Peyer's patch (tissue), 4 donors: Measurements from ENCODE around the gene TOP3B. TPM values are rescaled to one million over a fixed set of nuclear protein-coding genes. Genes with fewer than 3 reads are reported as not detected.

Source experiments
- DNase-seq, 3 donors: peaks; one replicate each; pipeline ENCODE4 v3.0.0-alpha.2; 2017 to 2019
- H3K27ac ChIP-seq, 4 donors: fragments of 200-600 bp; sonication (generic); one replicate each; pipeline ENCODE4 v1.5.1; 2016 to 2019
- H3K27me3 ChIP-seq, 2 donors: fragments of 200-600 bp; sonication (generic); one replicate each; pipeline ENCODE4 v1.5.1; 2019
- H3K36me3 ChIP-seq, 3 donors: fragments of 200-600 bp; sonication (generic); one replicate each; pipeline ENCODE4 v1.5.1; 2016 to 2019
- H3K4me1 ChIP-seq, 4 donors: fragments of 200-600 bp; sonication (generic); one replicate each; pipeline ENCODE4 v1.5.1; 2016 to 2019
- H3K4me3 ChIP-seq, 4 donors: fragments of 200-600 bp; sonication (generic); 1 replicate in 3 of 4; 2 replicates in 1 of 4; pipeline ENCODE4 v1.5.1; 2016 to 2019; ENCODE audit warnings: mild to moderate bottlenecking in 1 of 4
- H3K9me3 ChIP-seq, 4 donors: fragments of 200-600 bp; sonication (generic); one replicate each; pipeline ENCODE4 v1.5.1; 2016 to 2019; ENCODE audit warnings: mild to moderate bottlenecking in 1 of 4
- CTCF ChIP-seq, 6 experiments: fragments of 450-650 bp in 4 of 6; fragments of 200-600 bp in 2 of 6; sonication (generic) in 1 of 6; IDR thresholded peaks; one replicate each; pipeline ENCODE4 v1.5.1; 2017 to 2019; ENCODE audit warnings: antibody characterized with exemption in 6 of 6, mild to moderate bottlenecking in 3 of 6, moderate library complexity in 1 of 6
- POLR2A ChIP-seq, 2 donors: fragments of 450-650 bp; IDR thresholded peaks; one replicate each; pipeline ENCODE4 v1.5.1; 2017; ENCODE audit warnings: antibody characterized with exemption in 2 of 2, mild to moderate bottlenecking in 2 of 2, moderate library complexity in 2 of 2
- total RNA-seq, 4 donors: library from RNA; depleted of rRNA; stranded (reverse); fragments of >200 nt; gene quantifications; one replicate each; pipeline ENCODE4 v1.1.0, GENCODE V29; 2016

Gene TOP3B
- total RNA-seq, 4 donors from 2014 or later: 53.6 to 91.6 (median 80.2) TPM

DNA sequence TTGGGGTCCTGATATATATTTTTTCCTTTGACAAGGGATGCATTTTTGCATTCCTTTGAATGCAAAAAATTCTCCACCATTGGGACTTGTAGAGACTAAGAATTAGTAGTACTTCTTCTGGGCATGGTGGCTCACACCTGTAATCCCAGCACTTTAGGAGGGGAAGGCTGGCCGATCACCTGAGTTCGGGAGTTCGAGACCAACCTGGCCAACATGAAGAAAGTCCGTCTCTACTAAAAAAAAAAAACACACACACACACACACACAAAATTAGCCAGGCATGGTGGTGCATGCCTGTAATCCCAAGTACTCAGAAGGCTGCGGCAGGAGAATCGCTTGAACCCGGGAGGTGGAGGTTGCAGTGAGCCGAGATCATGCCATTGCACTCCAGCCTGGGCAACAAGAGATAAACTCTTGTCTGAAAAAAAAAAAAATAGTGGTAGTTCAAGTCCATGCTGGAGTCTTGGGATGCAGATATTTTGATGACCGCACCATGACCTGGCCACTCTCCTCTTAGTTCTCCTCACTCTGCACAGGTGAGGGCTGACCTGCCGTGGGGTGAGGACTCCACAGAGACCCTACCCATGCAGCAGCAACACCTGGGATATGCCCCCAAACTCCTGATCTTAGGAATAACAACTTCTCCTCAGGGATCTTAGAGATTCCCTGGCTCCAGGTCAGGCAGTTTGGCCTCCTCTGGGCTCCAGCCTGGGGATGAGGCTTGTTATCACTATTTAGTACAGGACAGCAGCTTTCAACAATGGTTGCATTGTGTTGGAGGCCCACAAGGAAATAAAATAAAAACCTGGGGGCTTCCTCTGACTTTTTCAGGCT, 36.5 kb upstream of the TOP3B start:
- Histone ChIP-seq H3K9me3 (no peaks in the 10 kb centered on the region), H3K4me3 (no peak overlapping the region), H3K36me3 (no peaks in the 10 kb centered on the region), H3K27ac (no peak overlapping the region), H3K4me1 (peaks cover 0 to 6% (median 0%) of the 10 kb centered on the region in 4 donors), H3K27me3 (no peaks in the 10 kb centered on the region)
- no peak for TF ChIP-seq POLR2A (IDR thresholded peaks at IDR 0.05)
- TF ChIP-seq CTCF (IDR thresholded peaks at IDR 0.05): no peak
- DNase-seq: no peak

DNA sequence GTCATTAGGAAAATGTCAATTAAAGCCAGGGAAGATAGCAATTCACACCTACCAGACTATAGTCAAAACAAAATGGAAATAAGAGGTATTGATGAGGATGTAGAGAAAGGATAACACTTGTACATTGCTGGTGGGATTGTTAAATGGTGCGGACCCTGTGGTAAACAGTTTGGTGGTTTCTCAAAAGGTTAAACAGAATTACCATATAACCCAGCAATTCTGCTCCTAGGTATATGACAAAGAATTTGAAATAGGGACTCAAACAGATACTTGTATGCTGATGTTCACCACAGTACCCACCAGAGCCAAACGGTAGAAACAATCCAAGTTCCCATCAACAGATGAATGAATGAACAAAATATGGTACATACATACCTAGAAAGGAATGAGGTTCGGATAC, 33.0 kb upstream of the TOP3B start:
- Histone ChIP-seq H3K36me3 (no peaks in the 10 kb centered on the region), H3K27ac (no peak overlapping the region), H3K4me1 (no peaks in the 10 kb centered on the region), H3K4me3 (no peak overlapping the region), H3K27me3 (no peaks in the 10 kb centered on the region), H3K9me3 (no peaks in the 10 kb centered on the region)
- TF ChIP-seq CTCF (IDR thresholded peaks at IDR 0.05) (no peak), POLR2A (IDR thresholded peaks at IDR 0.05) (no peak)
- DNase-seq: no peak

GRCh38 chr22:22014285-22014659, 31.7 kb upstream of the TOP3B start:
- Histone ChIP-seq H3K27ac (no peak overlapping the region), H3K4me1 (no peaks in the 10 kb centered on the region), H3K27me3 (no peaks in the 10 kb centered on the region), H3K36me3 (no peaks in the 10 kb centered on the region), H3K9me3 (no peaks in the 10 kb centered on the region), H3K4me3 (no peak overlapping the region)
- TF ChIP-seq CTCF (IDR thresholded peaks at IDR 0.05) (no peak), POLR2A (IDR thresholded peaks at IDR 0.05) (no peak)
- DNase-seq: no peak

DNA sequence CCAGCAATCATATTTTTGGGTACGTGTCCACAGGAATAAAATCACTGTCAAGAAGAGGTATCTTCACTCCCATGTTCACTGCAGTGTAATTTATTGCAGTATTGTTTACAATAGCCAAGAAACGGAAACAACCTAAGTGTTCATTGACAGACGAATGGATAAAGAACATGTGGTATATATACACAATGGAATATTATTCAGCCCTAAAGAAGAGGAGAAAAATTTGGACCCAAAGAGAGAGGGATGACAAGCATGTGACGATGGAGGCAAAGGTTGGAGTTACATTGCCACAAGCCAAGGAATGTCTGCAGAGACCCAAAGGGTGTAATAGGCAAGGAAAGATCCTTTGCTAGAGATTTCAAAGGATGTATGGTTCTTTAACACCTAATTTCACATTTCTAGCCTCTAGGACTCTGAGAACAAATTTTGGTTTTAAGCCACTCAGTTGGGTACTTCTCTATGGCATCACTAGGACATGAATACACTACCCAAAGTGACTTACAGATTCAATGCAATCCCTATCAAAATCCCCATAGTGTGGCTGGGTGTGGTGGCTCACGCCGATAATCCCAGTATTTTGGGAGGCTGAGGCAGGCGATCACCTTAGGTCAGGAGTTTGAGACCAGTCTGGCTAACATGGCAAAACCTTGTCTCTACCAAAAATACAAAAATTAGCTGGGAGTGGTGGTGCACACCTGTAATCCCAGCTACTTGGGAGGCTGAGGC, 31.1 kb upstream of the TOP3B start:
- Histone ChIP-seq H3K9me3 (no peaks in the 10 kb centered on the region), H3K27ac (no peak overlapping the region), H3K4me3 (no peak overlapping the region), H3K27me3 (no peaks in the 10 kb centered on the region), H3K36me3 (no peaks in the 10 kb centered on the region), H3K4me1 (no peaks in the 10 kb centered on the region)
- DNase-seq: no peak
- TF ChIP-seq CTCF (IDR thresholded peaks at IDR 0.05) (no peak), POLR2A (IDR thresholded peaks at IDR 0.05) (no peak)

DNA sequence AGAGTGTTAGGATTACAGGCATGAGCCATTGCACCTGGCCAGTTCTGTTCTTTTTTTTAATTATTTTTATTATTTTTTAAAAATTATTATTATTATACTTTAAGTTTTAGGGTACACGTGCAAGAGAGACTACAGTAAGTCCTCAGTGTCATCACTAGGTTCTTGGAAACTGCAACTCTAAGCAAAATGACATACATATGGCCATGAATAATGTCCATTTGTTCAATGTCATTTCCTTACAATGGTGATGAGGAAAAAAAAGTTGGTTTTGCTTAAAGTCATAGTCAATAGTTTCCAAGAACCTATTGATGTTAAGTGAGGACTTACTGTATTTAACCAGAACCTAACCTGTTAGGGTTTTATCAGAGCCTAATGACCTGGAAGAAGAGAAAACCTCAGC, 29.4 kb upstream of the TOP3B start:
- no peak for DNase-seq
- no peak overlapping the region for H3K27ac ChIP-seq
- H3K36me3 ChIP-seq: no peaks in the 10 kb centered on the region
- no peak for TF ChIP-seq POLR2A (IDR thresholded peaks at IDR 0.05)
- H3K4me3 ChIP-seq: no peak overlapping the region
- no peaks in the 10 kb centered on the region for H3K9me3 ChIP-seq
- no peaks in the 10 kb centered on the region for H3K4me1 ChIP-seq
- H3K27me3 ChIP-seq: no peaks in the 10 kb centered on the region

DNA sequence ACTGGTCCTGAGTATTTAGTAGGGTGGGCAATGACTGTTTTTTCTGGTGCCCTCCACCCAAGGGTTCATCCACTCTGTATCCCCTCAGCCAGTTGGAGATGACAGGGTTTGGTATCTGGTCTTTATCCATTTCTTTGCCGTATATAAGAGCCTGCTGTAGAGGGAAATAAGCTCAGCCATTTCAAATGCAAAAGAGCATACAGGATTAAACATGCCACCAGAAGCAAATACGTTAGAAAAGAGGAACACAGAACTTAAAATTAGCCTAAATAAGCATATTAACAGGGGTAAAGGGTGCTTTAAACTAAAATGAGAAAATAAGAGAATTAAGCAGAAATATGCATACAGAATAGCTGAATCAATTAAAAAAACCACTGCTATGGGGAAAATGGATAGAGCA, 27.8 kb upstream of the TOP3B start:
- Histone ChIP-seq H3K36me3 (no peaks in the 10 kb centered on the region), H3K9me3 (no peaks in the 10 kb centered on the region), H3K27me3 (no peaks in the 10 kb centered on the region), H3K4me3 (no peak overlapping the region), H3K27ac (no peak overlapping the region), H3K4me1 (no peaks in the 10 kb centered on the region)
- no peak for TF ChIP-seq CTCF (IDR thresholded peaks at IDR 0.05)
- TF ChIP-seq POLR2A (IDR thresholded peaks at IDR 0.05): no peak
- DNase-seq: no peak
